ENCODE data around the gene RPL6. TPM values are rescaled to one million over a fixed set of nuclear protein-coding genes. Genes with fewer than 3 reads are reported as not detected.

Gene RPL6
- total RNA-seq, 2 donors from 2014 or later, result 700 to 967 TPM

GRCh38 chr12:112359290-112359689, 50.1 kb downstream of the RPL6 start:
- no peak for TF ChIP-seq CTCF (IDR thresholded peaks at IDR 0.05)
- DNase-seq (ENCODE audit: low spot score), result no peak
- H3K4me1 ChIP-seq, result no peaks in the 10 kb centered on the region
- no peak overlapping the region for H3K27ac ChIP-seq
- H3K4me3 ChIP-seq, result no peak overlapping the region
- H3K27me3 ChIP-seq, result no peaks in the 10 kb centered on the region
- no peaks in the 10 kb centered on the region for H3K36me3 ChIP-seq
- no peaks in the 10 kb centered on the region for H3K9me3 ChIP-seq

GRCh38 chr12:112357214-112357613, 52.2 kb downstream of the RPL6 start:
- no peak overlapping the region for H3K27ac ChIP-seq
- no peaks in the 10 kb centered on the region for H3K36me3 ChIP-seq
- no peak overlapping the region for H3K4me3 ChIP-seq
- TF ChIP-seq CTCF (IDR thresholded peaks at IDR 0.05), result no peak
- H3K4me1 ChIP-seq, result no peaks in the 10 kb centered on the region
- H3K27me3 ChIP-seq, result no peaks in the 10 kb centered on the region
- no peak for DNase-seq (ENCODE audit: low spot score)
- no peaks in the 10 kb centered on the region for H3K9me3 ChIP-seq

Other genes with a start within 250 kb of the RPL6 start
- gene HECTD4, start 27.2 kb downstream of the RPL6 start, total RNA-seq, result 10 to 100 TPM; 14.8 to 16.5 TPM
- 10 to 100 TPM; 70.8 to 97.9 TPM for gene PTPN11, start 9.3 kb upstream of the RPL6 start, total RNA-seq

Measured in right atrium auricular region (tissue), 2 donors.